Panc1 (cell line): ENCODE results near the gene CXCR5.

ENCODE experiments used
- POLR2AphosphoS5 ChIP-seq: IDR thresholded peaks from 2 replicates; pipeline ENCODE4 v1.6.1; 2012; ENCODE audit warnings: mild to moderate bottlenecking, low read depth, low read length, moderate library complexity
- SIN3A ChIP-seq: IDR thresholded peaks from 2 replicates; pipeline ENCODE4 v1.6.1; 2012; ENCODE audit warnings: low read depth, mild to moderate bottlenecking, low read length, moderate library complexity, borderline replicate concordance; ENCODE audit not compliant: insufficient read depth
- TCF7L2 ChIP-seq: IDR thresholded peaks from 2 replicates; pipeline ENCODE4 v1.6.1; 2011; ENCODE audit warnings: mild to moderate bottlenecking, low read depth, low read length, inconsistent platforms
- TF ChIP-seq, protein P1 (sequence below): fragments of 450-650 bp; IDR thresholded peaks from 2 replicates; pipeline ENCODE4 v1.5.1; 2017; ENCODE audit warnings: mild to moderate bottlenecking
- TF ChIP-seq, protein P2 (sequence below), 2 experiments: IDR thresholded peaks; 2 replicates each; pipeline ENCODE4 v1.6.1; 2011 to 2012; ENCODE audit warnings: low read depth in 2 of 2, control low read depth in 1 of 2, low read length in 1 of 2, mild to moderate bottlenecking in 1 of 2, moderate library complexity in 1 of 2; ENCODE audit not compliant: insufficient read depth in 1 of 2

DNA sequence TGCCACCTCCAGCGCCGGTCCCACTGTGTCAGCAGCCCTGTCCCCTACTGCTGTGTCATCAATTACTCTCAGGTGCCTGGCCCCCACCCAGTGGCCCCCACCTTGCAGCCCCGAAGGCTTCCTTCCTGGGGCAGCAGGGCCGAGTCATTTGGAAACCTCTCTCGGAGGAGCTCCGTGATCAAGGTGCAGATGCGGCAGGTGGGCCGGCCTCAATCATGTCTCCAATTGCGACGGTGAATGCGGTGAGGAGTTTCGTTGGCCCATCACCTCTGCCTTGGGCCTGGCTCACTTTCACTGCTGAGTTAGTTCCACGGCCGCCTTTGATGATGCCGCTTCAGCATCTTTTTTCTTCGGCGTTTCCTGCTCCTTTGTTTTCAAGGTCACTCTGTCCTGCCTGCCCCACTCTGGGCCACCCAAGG, 11.3 kb upstream of the CXCR5 start:
- TF ChIP-seq, protein P1, sequence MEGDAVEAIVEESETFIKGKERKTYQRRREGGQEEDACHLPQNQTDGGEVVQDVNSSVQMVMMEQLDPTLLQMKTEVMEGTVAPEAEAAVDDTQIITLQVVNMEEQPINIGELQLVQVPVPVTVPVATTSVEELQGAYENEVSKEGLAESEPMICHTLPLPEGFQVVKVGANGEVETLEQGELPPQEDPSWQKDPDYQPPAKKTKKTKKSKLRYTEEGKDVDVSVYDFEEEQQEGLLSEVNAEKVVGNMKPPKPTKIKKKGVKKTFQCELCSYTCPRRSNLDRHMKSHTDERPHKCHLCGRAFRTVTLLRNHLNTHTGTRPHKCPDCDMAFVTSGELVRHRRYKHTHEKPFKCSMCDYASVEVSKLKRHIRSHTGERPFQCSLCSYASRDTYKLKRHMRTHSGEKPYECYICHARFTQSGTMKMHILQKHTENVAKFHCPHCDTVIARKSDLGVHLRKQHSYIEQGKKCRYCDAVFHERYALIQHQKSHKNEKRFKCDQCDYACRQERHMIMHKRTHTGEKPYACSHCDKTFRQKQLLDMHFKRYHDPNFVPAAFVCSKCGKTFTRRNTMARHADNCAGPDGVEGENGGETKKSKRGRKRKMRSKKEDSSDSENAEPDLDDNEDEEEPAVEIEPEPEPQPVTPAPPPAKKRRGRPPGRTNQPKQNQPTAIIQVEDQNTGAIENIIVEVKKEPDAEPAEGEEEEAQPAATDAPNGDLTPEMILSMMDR, result no peak
- TF ChIP-seq SIN3A (no peak), POLR2AphosphoS5 (no peak), TCF7L2 (no peak)
- TF ChIP-seq, protein P2, sequence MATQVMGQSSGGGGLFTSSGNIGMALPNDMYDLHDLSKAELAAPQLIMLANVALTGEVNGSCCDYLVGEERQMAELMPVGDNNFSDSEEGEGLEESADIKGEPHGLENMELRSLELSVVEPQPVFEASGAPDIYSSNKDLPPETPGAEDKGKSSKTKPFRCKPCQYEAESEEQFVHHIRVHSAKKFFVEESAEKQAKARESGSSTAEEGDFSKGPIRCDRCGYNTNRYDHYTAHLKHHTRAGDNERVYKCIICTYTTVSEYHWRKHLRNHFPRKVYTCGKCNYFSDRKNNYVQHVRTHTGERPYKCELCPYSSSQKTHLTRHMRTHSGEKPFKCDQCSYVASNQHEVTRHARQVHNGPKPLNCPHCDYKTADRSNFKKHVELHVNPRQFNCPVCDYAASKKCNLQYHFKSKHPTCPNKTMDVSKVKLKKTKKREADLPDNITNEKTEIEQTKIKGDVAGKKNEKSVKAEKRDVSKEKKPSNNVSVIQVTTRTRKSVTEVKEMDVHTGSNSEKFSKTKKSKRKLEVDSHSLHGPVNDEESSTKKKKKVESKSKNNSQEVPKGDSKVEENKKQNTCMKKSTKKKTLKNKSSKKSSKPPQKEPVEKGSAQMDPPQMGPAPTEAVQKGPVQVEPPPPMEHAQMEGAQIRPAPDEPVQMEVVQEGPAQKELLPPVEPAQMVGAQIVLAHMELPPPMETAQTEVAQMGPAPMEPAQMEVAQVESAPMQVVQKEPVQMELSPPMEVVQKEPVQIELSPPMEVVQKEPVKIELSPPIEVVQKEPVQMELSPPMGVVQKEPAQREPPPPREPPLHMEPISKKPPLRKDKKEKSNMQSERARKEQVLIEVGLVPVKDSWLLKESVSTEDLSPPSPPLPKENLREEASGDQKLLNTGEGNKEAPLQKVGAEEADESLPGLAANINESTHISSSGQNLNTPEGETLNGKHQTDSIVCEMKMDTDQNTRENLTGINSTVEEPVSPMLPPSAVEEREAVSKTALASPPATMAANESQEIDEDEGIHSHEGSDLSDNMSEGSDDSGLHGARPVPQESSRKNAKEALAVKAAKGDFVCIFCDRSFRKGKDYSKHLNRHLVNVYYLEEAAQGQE (IDR thresholded peaks at IDR 0.05; ENCODE audit: insufficient read depth in 1 of 2, low read depth in 2 of 2, low read length in 1 of 2), result no peak
